ENCODE measurements around the gene WDR90. TPM values are rescaled to one million over a fixed set of nuclear protein-coding genes. Genes with fewer than 3 reads are reported as not detected.

The WDR90 gene
- 10 to 100 TPM in 3 of 4 donors, 1 to 10 TPM in 1; 8.2 to 22.7 (median 16.5) TPM for total RNA-seq

DNA sequence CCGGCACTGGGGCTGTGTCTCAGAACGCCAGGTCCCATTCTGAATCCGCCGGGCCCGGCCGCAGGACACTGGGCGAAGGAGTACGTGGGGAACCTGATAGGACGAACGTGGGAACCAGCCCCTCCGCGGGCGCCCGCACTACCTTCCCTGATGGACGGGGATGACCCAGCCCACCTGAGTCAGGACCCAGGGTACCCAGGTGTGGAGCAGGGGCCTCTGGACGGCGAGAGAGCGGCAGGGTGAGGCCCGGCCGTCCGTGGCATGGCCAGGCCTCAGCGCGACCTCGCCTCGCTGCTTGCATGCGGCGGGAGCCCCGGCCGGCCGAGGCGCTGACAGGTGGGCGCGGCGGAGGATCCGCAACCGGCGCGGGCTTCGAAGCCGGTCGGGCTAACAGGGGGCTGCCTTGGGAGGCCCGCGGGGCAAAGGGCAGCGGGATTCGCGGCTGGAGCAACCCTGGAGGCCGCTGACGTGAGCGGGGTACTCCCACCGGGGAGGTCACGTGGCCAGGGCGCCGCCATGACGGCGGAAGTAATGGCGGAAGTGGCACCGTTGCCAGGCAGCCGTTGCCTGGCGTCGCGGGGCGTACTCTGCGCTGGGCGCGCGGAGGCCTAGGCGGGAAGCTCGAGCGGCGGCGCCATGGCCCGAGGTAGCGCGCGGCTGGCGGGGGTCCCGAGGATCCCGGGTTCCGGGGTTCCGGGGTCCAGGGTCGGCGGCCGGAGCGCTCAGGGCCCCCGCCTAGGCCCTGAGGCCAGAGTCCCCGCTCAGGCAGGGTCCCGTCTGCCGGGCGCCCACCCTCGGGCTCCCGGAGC, at the start of gene WDR90:
Gene WDR90, plus strand, starts transcription at position 585 of the 809 bp plus-strand sequence. Its CDS starts 52 bp downstream, at position 637.
- intact Hi-C loops (cut with DNase I): no loop called here
- 0% methylated on average over 30 of the region's 91 CpGs for WGBS
- peak; percentile 41 for TF ChIP-seq POLR2A (IDR thresholded peaks at IDR 0.05; ENCODE audit: low read depth)
- peak; percentile 89 for TF ChIP-seq POLR2AphosphoS5 (IDR thresholded peaks at IDR 0.05)
- no peak for TF ChIP-seq EP300 (IDR thresholded peaks at IDR 0.05)
- TF ChIP-seq, protein P1, sequence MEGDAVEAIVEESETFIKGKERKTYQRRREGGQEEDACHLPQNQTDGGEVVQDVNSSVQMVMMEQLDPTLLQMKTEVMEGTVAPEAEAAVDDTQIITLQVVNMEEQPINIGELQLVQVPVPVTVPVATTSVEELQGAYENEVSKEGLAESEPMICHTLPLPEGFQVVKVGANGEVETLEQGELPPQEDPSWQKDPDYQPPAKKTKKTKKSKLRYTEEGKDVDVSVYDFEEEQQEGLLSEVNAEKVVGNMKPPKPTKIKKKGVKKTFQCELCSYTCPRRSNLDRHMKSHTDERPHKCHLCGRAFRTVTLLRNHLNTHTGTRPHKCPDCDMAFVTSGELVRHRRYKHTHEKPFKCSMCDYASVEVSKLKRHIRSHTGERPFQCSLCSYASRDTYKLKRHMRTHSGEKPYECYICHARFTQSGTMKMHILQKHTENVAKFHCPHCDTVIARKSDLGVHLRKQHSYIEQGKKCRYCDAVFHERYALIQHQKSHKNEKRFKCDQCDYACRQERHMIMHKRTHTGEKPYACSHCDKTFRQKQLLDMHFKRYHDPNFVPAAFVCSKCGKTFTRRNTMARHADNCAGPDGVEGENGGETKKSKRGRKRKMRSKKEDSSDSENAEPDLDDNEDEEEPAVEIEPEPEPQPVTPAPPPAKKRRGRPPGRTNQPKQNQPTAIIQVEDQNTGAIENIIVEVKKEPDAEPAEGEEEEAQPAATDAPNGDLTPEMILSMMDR (IDR thresholded peaks at IDR 0.05): peak in 1 of 3 experiments; percentile 23
- H3K4me3 ChIP-seq: peak within 1 kb of the TSS; percentile 65 to 79 (median 76)
- no peaks in the 10 kb centered on the region for H3K9me3 ChIP-seq
- peak within 1 kb of the TSS; percentile 83 to 92 (median 90) for H3K27ac ChIP-seq (replicated peaks in 1 of 4)
- H3K27me3 ChIP-seq: no peaks in the 10 kb centered on the region
- peak; percentile 96 for DNase-seq (ENCODE audit: extremely low spot score)
- peaks cover 44 to 69% (median 55%) of the 10 kb centered on the region in 4 donors for H3K4me1 ChIP-seq
- H3K36me3 ChIP-seq: peaks cover 0 to 30% (median 16%) of the 10 kb centered on the region in 4 donors

DNA sequence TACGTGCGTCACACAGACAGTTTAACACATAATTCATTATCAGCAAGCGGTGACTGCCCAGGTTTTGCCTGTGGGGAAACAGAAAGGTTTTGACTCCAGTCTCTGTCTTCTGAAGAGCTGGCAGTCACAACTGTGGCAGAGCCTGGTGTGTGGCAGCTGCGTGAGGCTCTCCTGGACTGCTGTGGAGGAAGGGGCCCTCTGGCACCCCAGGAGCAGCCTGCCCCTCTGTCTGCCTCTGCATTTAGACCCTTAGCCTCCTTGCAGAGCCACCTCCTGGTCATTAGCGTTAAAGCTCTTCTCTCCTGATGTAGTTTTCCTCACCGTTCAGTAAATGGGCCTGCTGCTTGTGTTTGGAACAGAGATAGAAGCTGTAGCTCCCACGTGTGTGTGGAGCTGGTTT, 48.4 kb upstream of the WDR90 start:
- peaks cover 0 to 29% (median 18%) of the 10 kb centered on the region in 4 donors for H3K36me3 ChIP-seq
- no peak overlapping the region for H3K4me3 ChIP-seq
- no peak overlapping the region for H3K27ac ChIP-seq (replicated peaks in 1 of 4)
- intact Hi-C loops (cut with DNase I): no loop called here
- no peaks in the 10 kb centered on the region for H3K27me3 ChIP-seq
- WGBS: 49% methylated on average over 7 of the region's 7 CpGs
- H3K4me1 ChIP-seq: no peaks in the 10 kb centered on the region
- H3K9me3 ChIP-seq: no peaks in the 10 kb centered on the region
- no peak for DNase-seq (ENCODE audit: extremely low spot score)
- TF ChIP-seq POLR2AphosphoS5 (IDR thresholded peaks at IDR 0.05) (no peak), POLR2A (IDR thresholded peaks at IDR 0.05; ENCODE audit: low read depth) (no peak), EP300 (IDR thresholded peaks at IDR 0.05) (no peak)
- TF ChIP-seq, protein P1 (IDR thresholded peaks at IDR 0.05): no peak

DNA sequence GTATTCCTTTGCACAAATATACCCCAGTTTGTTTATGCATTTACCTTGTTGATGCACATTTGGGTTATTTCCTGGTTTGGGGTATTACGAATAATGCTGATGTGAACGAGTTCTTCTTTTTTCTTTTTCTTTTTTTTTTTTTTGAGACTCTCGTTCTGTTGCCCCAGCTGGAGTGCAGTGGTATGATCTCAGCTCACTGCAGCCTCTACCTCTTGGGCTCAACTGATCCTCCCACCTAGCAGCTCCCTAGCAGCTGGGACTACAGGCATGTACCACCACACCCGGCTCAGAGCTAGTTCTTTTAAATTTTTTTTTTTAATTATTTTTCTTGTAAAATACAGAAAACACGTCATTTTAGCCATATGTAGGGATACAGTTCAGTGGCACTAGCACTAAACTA, 45.2 kb upstream of the WDR90 start:
- Histone ChIP-seq H3K4me3 (no peak overlapping the region), H3K36me3 (peaks cover 0 to 18% (median 9%) of the 10 kb centered on the region in 4 donors), H3K27me3 (no peaks in the 10 kb centered on the region), H3K4me1 (no peaks in the 10 kb centered on the region), H3K9me3 (no peaks in the 10 kb centered on the region), H3K27ac (replicated peaks in 1 of 4) (no peak overlapping the region)
- DNase-seq (ENCODE audit: extremely low spot score): no peak
- intact Hi-C loops (cut with DNase I): no loop called here
- WGBS: 86% methylated on average over 5 of the region's 5 CpGs
- TF ChIP-seq, protein P1 (IDR thresholded peaks at IDR 0.05): no peak
- no peak for TF ChIP-seq EP300 (IDR thresholded peaks at IDR 0.05)
- no peak for TF ChIP-seq POLR2A (IDR thresholded peaks at IDR 0.05; ENCODE audit: low read depth)
- no peak for TF ChIP-seq POLR2AphosphoS5 (IDR thresholded peaks at IDR 0.05)

DNA sequence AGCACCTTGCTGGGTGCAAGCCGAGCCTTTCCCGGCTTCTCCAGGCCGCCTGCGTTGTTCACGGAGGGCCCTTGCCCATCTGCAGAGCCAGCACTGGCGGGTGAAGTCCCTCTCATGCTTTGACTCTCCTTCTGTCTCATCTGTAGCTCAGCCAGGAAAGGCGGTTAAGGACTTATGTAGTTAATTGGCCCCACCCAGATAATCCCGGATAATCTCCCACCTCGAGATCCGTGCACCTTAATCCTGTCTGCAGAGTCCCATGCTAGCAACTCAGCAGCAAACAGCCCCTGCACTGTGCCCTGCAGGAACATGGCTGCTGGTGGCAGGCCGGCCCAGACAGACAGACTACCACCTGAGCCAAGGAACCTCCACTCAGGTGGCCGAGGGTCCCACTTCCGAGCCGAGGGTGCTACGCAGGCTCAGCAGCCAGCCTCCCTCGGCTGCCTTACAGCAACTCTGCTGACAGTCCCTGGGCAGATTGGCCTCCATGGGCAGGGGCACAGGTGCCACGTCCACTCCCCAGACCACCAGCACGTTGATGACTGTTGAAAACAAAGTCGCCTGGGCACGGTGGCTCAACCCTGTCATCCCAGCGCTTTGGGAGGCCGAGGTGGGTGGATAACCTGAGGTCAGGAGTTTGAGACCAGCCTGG, 42.4 kb upstream of the WDR90 start:
- no peak for TF ChIP-seq POLR2A (IDR thresholded peaks at IDR 0.05; ENCODE audit: low read depth)
- TF ChIP-seq, protein P1 (IDR thresholded peaks at IDR 0.05): no peak
- TF ChIP-seq EP300 (IDR thresholded peaks at IDR 0.05): no peak
- TF ChIP-seq POLR2AphosphoS5 (IDR thresholded peaks at IDR 0.05): no peak
- H3K27ac ChIP-seq (replicated peaks in 1 of 4): no peak overlapping the region
- no peaks in the 10 kb centered on the region for H3K9me3 ChIP-seq
- no peaks in the 10 kb centered on the region for H3K36me3 ChIP-seq
- DNase-seq (ENCODE audit: extremely low spot score): no peak
- H3K27me3 ChIP-seq: no peaks in the 10 kb centered on the region
- intact Hi-C loops (cut with DNase I): no loop called here
- no peak overlapping the region for H3K4me3 ChIP-seq
- peaks cover 0 to 14% (median 11%) of the 10 kb centered on the region in 4 donors for H3K4me1 ChIP-seq
- WGBS: 100% methylated on average over 14 of the region's 22 CpGs

Measured in esophagus muscularis mucosa (tissue), 4 donors.